Measurements from ENCODE around the gene CPB2.

The CPB2 gene

DNA sequence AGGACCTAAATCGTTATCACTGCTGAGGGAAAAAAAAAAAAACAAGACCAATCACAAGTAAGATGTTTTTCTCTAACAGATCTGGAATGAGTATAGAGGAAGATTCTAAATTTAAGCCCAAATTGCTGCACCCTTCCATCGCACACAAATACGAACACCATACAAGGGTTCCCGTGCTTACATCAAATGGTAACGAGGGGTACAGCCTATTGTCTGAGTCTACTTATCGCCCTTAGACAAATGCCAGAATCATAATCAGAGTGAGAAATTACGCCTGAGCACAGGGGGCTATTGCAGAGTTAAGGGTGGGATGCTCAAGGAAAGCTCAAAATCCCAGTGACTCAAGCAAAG is 52.9 kb downstream of the CPB2 start:
- DNase-seq (ENCODE audit: low read depth, low spot score): no peak

DNA sequence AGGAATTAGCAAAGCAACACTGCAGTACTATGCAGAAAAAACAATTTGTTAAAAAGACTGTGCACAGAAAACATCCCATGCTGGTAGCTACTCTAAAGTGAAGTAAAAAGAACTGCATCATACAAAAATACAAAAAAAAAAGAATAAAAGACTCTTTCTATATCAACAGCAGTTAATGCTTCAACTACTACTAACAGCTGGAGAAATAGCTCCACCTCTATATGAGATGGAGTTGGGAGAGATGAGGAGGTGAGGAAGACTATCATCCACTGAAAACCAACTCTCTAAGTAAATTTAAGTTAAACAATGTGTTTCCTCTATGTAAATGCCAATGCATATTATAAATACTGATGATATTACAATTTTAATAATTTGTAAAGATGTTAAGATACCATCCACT is 54.1 kb downstream of the CPB2 start:
- no peak for DNase-seq (ENCODE audit: low read depth, low spot score)

DNA sequence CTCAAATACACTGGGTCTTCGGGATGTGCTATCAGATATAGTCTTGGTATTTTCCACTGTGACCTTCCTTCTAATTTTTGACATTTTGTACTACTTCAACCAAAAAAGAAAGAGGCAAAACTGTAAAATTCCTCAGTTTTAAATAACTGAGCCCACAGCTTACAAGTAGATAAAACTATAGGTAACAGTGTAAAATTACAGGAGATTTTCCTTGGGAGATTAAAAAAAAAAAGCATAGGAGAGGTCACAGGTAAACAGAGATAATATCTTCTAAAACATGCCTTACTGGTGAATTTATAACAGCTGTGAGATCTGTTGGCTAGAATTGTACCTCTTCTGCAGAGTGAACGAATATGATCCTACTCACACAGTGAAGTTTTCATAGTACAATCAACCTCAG is 59.4 kb downstream of the CPB2 start:
- DNase-seq (ENCODE audit: low read depth, low spot score): no peak

DNA sequence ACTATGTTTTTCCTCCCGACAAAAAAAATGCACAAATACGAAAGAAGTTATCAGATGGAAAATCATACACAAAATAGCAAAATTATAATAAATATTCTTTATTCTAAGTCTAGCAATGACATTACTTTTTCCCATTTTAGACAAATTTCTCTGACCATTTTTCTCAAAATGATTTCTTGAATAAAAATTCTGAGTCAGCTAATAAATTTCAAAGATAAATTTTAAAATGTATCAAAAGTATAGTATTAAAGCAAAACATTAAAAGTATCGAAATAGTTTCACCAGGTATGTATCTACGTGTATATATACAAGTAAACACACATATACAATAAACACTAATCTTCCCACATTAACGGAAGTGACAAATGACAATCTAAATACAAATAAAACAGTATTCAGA is 61.2 kb downstream of the CPB2 start:
- DNase-seq (ENCODE audit: low read depth, low spot score): no peak

DNA sequence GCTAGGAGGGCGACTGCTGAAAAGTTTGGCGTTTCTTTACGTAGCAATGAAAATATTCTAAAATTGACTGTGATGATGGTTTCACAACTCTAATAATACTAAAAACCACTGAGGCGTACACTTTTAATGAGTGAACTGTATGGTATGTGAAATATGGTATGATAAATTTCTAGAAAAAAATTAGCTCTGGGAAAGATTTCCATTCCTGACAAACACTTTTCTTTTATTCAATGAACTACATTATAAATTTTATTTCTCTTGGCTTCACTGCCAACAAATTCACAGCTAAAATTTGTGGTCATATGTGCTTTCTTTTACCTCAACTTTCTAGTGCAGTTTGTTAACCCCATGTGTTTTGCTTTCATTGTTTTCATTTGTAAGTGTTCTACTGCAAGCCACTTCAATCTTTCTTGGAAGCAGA is 63.4 kb downstream of the CPB2 start:
- DNase-seq (ENCODE audit: low read depth, low spot score): peak; percentile 29

DNA sequence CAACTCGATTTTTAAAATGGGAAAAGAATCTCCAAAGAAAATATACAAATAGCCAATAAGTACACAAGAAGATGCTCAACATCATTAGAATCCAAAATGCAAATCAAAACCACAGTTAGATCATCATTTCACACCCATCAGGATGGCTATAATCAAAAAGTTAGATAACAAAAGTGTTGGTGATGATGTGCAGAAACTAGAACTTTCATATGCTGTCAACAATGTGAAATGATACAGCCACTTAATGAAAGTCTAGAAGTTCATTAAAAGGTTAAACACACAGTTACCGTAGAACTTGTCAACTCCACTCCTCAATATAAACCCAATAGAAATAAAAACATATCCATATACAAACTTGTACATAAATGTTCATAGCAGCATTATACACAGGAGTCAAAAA is 64.1 kb downstream of the CPB2 start:
- no peak for DNase-seq (ENCODE audit: low read depth, low spot score)

DNA sequence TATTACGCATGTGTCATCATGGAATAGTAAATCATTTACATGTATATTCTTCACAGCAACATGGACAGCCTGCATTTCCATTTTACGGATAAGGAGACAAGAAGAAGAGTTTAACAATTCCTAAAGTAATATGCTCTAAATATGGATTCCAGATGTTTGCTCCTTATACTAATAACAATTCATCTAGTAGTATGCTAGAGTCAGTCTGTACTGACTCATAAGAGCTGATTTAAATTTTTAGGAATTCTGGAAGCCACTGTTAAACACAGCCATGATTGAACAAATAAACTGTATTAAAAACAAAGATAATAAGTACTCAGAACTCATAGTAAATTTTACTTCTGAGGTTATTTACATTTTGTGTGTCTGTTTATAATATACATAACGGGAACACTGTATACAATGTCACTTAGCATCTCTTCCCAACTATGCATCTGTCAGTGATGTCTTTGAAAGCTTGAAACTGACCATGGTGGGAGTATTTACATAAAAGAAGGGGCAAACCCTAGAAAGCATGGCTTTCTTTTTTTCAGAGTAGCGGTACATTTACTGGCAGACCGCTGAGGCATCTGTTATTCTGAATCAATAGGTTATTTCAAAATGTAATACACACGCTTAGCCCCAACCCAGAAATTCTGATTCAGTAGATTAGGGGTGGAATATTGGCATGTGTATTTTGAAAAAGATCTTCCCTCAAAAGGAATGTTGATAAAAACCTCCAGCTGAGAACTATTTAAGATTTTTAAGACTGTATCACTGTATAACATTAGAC is 65.2 kb downstream of the CPB2 start:
- no peak for DNase-seq (ENCODE audit: low read depth, low spot score)

DNA sequence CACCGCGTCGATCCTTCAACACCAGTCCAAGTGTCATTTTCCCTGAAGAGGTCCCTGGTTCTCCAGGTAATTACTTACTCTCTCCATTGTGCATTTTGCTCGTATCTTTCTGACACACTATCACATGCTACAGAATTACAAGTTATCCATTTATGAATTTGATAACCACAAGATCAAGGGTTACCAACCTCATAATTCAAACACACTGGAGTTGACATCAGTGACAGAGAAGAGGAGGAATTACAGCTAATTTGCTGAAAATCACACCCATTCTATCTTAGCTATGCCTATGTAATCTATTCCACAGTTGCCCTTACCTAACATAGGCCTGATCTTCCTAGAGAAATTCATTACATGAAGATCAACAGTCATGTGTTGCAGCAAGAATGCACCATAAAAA is 66.5 kb downstream of the CPB2 start:
- no peak for DNase-seq (ENCODE audit: low read depth, low spot score)

DNA sequence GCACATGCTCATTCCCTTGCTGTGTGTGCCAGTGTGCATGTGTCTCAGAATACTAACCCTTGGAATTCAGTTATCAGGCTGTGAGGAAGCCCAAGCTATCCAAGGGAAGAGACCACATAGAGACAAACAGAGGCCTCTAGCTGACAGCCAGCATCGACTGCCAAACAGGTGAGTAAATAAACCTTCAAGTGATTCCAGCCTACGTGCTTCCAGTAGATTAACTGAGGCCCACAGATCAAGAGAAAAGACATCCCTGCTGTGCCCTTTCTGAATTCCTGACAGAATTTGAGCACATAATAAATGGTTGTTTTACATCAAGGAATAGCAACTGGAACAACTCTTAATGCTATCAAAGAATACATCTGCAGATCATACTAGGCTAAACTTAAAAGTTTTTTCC is 69.8 kb downstream of the CPB2 start:
- no peak for DNase-seq (ENCODE audit: low read depth, low spot score)

DNA sequence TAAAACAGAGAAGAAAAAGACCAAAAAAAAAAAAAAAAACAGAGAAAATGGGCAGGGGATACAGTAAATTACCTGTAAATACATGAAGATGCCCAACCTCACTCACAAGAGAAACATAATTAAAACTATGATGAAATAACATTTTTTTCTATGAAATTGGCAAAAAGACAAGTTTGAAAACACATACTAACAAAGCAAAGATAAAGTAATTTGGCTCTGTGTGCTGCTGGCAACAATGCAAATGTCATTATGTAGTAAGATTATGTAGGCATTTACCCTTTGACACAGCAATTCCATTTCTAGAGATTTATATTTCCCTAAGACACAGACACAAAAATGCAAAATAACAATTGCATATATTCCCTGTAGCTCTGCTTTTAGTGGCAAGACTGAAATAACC is 72.5 kb downstream of the CPB2 start:
- DNase-seq (ENCODE audit: low read depth, low spot score): no peak

DNA sequence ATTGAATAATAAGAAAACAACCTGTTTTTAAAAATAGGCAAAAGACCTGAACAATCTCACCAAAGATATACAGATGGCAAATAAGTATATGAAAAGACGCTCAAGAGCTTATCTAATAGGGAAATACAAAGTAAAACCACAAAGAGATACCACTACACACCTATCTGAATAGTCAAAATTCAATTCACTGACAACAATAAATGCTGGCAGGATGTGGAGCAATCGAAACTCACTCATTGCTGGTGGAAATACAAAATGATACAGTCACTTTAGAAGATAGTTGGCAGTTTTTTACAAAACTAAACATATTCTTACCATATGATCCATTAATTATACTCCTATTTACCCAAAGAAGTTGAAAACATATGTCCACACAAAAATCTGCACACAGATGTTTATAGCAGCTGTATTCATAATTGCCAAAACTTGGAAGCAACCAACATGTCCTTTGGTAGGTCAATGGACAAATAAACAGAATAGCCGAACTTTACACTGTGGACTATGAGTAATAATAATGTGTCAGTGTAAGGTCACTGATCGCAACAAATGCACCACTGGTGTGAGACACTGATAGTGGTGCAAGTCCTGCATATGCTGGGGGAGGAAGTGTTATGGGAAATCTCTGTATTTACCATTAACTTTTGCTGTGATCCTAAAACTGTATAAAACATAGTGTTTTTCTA is 73.1 kb downstream of the CPB2 start:
- no peak for DNase-seq (ENCODE audit: low read depth, low spot score)

DNA sequence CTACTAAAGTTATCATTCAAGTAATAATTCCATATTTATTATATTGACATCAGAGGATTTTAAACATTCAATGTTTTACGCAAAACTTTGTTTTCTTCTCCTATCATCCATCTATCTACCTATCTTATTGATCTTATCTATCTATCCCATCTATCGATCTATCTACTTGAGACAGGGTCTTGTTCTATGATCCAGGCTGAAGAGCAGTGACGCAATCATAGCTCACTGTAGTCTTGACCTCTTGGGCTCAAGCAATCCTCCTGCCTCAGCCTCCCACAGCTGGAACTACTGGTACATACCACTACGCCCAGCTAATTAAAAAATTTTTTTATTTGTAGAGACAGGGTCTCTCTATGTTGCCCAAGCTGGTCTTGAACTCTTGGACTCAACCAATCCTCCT is 79.7 kb downstream of the CPB2 start:
- DNase-seq (ENCODE audit: low read depth, low spot score): no peak

DNA sequence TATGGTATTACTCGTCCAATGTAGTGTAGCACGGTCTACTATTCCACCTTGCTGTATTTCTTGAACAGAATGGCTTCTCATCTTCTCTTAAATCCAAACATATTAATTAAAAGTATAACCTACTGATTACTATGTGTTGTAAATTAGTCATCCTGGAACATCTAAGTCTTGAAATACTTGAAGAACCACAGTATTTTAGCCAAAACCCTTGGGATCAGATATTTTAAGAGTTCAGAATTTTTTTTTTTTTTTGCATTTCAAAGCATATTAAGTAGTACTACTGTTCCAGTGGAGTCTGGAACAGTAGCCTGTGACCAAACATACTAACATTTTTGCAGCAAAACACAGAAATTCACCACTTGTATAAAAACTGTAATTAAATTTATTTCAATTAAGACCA is 82.4 kb downstream of the CPB2 start:
- no peak for DNase-seq (ENCODE audit: low read depth, low spot score)

DNA sequence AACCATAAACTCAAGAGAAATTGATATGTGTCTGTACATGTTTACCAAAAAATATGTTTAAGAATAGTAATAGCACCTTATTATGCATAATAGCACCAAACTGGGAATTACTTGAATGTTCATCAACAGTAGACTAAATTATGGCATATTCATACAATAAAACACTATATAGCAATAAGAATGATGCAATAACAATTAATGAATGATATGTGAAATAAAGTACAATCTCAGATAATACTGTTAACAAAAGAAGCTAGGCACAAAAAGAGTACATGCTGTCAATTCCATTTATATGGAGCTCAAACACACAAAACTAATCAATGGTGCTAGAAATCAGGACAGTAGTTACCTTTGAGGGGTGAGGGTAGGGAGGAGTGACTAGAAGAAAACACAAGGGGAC is 88.6 kb downstream of the CPB2 start:
- no peak for DNase-seq (ENCODE audit: low read depth, low spot score)

DNA sequence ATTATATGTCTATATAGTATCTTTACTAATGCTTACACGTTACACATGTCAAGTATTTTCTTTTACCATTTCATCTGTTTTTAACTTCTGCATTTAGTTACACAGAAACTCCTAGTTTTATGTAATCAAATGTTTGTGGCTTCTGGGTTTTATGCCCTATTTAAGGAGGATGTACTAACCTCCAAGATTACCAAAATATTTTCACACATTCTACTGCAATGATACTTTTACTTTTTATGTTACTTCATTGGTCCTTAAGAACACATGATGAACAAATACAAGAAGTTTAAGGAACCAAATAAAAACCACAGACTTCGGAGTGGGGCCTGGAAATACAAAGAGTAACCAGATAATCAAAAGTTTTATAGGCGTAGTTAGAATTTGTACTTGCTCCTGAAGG is 89.5 kb downstream of the CPB2 start:
- no peak for DNase-seq (ENCODE audit: low read depth, low spot score)

DNA sequence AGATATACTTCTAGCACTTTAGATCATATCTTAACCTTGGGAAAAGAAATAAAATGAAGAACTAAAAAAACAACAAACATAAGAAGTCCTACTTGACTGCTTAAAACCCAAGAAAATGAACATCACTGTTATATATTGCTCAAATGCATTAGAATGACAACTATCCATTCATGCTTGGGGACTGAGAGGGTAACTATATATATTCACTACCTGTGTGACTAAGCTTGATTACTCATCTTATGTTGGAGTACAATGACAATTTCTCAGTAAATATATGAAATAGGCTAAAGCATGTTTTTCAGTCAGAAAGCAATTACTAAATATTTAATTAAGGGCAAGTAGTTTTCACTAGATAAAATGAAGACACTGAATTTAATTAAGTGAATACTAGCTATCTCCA is 92.4 kb downstream of the CPB2 start:
- no peak for DNase-seq (ENCODE audit: low read depth, low spot score)

DNA sequence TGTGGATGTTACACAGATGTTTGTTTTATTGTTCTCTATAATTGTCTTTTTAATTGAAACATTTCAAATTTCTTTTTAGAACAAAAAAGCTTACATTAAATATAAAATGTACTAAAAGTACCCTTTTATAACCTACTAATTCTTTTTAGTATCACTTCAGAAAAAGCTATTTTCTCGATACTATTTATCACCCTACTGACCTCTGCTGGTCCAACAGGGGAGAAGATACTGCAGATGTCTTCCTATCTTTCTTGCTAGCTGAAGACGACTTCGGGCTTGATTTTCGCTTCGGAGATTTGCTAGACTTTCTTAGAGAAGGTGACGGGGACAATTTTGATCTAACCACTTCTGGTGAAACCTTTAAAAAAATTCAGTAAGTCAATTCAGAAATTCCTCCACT is 94.7 kb downstream of the CPB2 start:
- DNase-seq (ENCODE audit: low read depth, low spot score): peak; percentile 30

DNA sequence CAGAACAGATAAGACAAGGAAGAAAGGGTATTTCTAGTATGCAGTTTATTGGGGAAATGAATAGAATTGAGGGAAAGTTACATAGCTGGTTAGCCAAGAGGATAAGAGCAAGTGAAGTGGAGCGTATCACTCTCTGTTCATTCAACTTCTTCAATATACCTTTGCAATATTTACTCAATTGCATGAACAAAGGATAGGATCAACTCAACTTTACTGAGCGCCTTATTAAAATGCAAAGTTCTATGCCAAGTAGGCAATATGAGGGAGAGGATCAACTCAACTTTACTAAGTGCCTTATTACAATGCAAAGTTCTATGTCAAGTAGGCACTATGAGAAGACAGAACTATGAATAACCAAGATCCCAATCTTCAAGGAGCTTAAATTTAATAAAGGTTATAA is 96.2 kb downstream of the CPB2 start:
- no peak for DNase-seq (ENCODE audit: low read depth, low spot score)

DNA sequence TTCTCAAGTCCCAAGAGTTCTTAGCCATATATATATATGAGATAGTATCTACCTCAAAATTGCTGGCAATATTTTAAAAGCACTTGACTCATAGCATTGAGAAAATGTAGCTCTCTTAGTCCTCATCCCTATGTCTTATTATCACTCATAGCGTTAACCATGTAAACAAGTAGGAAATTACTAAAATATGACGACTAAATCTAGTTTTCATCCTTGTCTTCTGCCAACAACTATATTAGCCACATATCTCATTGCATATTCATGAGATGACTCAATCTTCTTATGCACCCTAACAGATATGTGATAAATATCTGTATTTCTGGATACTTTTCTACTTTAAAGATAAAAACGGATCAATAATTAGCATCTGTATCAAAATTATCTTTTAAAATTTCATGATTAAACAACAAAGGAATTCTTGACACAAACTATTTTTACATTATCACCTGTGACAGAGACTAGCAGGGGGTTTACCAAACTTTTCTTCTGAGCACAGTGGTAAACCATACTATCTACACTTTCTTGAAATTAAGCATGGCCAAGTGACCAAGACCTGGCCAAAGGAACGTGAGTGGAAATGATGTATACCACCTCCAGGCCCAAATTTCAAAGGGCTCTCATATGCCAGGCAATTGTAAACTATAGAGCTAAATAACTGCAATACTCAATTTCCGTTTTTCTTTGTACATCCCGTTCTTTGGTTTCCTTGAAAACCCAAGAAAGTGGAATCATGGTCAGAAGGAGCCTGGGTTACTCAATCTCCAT is 98.0 kb downstream of the CPB2 start:
- no peak for DNase-seq (ENCODE audit: low read depth, low spot score)

DNA sequence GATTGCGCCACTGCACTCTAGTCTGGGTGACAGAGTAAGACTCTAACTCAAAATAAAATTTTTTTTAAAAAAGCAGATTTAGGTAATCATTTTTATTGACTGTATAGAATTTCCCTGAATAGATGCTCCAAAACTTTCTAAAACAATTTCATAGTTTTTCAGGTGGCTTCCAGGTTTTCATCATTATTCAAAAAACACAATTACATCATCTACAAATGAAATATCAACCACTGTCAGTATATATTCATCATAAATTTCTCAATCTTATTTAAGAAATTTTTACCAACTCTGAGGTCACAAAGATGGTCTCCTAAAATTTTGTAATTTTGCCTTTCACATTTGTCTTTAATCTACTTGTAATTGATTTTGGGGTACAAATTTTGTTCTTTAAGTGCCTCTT is 100.3 kb downstream of the CPB2 start:
- DNase-seq (ENCODE audit: low read depth, low spot score): no peak
